Thyroid gland (tissue), 4 donors: ENCODE measurements around the gene INO80E. TPM values are rescaled to one million over a fixed set of nuclear protein-coding genes. Genes with fewer than 3 reads are reported as not detected.
A peak's percentile ranks its signal among the peaks of the same experiment; 100 is the strongest.

Experiments
- DNase-seq, 2 donors: peaks; one replicate each; pipeline ENCODE4 v3.0.0-alpha.2; 2019
- H3K27ac ChIP-seq, 3 donors: fragments of 200-600 bp; sonication (generic); 1 replicate in 2 of 3; 2 replicates in 1 of 3; pipeline ENCODE4 v1.5.1; 2016 to 2019; ENCODE audit warnings: mild to moderate bottlenecking in 1 of 3, moderate library complexity in 1 of 3
- H3K27me3 ChIP-seq: fragments of 200-600 bp; sonication (generic); one replicate; pipeline ENCODE4 v1.5.1; 2019
- H3K36me3 ChIP-seq, 2 donors: fragments of 200-600 bp; sonication (generic); one replicate each; pipeline ENCODE4 v1.5.1; 2016 to 2019
- H3K4me1 ChIP-seq, 2 donors: fragments of 200-600 bp; sonication (generic); one replicate each; pipeline ENCODE4 v1.5.1; 2017 to 2019
- H3K4me3 ChIP-seq, 3 donors: fragments of 200-600 bp; sonication (generic); replicated peaks in 1 of 3; 1 replicate in 2 of 3; 2 replicates in 1 of 3; pipeline ENCODE4 v1.5.1; 2016; ENCODE audit warnings: mild to moderate bottlenecking in 1 of 3
- H3K9me3 ChIP-seq: fragments of 200-600 bp; sonication (generic); one replicate; pipeline ENCODE4 v1.5.1; 2017
- POLR2A ChIP-seq, 2 donors: fragments of 450-650 bp; IDR thresholded peaks; one replicate each; pipeline ENCODE4 v1.6.1; 2017; ENCODE audit warnings: antibody characterized with exemption in 2 of 2, mild to moderate bottlenecking in 2 of 2, moderate library complexity in 1 of 2
- WGBS, 2 donors: methylation state at CpG; one replicate each; pipeline ENCODE4 v1.1.5; 2017; 5-methylcytosine and 5-hydroxymethylcytosine counted together
- intact Hi-C: fragments of 100-400 bp; cut with DNase I; formaldehyde crosslinking; loops from one replicate; pipeline ENCODE4 v1.15.1; 2023
- total RNA-seq, 4 donors: library from RNA; depleted of rRNA; stranded (reverse); fragments of >200 nt; gene quantifications; one replicate each; pipeline ENCODE4 v1.2.3, GENCODE V29; 2016
- TF ChIP-seq, protein P1 (sequence below), 6 experiments: fragments of 200-600 bp in 3 of 6; fragments of 450-650 bp in 3 of 6; sonication (generic) in 3 of 6; IDR thresholded peaks; one replicate each; pipeline ENCODE4 v1.5.1; 2016 to 2019; ENCODE audit warnings: antibody characterized with exemption in 6 of 6, mild to moderate bottlenecking in 2 of 6, inconsistent platforms in 1 of 6, moderate library complexity in 1 of 6

The INO80E gene
- total RNA-seq, 4 donors from 2014 or later = 45.9 to 165 (median 142) TPM

DNA sequence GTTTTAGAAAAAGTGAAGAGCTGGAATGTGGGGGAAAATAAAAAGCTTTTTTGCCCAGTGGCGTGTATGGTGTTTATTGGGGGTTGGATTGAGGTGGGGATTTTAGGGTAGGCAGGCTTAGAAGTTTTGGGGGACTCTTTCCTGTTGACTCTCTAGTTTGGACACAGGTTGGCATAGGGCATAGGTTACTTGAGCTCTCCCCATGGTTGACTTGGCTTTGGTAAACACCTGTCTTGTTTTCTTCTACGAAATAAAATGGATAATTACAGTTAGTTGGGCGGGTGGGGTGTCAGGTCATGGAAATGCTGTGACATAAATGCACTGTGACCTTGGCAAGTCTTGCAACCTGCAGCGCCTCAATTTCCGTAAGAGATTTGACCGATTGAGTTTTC, 23.1 kb upstream of the INO80E start:
- no peaks in the 10 kb centered on the region for H3K27me3 ChIP-seq
- no peak overlapping the region for H3K4me3 ChIP-seq
- intact Hi-C loops = no loop called here
- H3K36me3 ChIP-seq = peaks cover 7 to 24% of the 10 kb centered on the region in 2 donors
- H3K4me1 ChIP-seq = peaks cover 15 to 33% of the 10 kb centered on the region in 2 donors
- no peak for DNase-seq
- TF ChIP-seq POLR2A (IDR thresholded peaks at IDR 0.05) = no peak
- TF ChIP-seq, protein P1, sequence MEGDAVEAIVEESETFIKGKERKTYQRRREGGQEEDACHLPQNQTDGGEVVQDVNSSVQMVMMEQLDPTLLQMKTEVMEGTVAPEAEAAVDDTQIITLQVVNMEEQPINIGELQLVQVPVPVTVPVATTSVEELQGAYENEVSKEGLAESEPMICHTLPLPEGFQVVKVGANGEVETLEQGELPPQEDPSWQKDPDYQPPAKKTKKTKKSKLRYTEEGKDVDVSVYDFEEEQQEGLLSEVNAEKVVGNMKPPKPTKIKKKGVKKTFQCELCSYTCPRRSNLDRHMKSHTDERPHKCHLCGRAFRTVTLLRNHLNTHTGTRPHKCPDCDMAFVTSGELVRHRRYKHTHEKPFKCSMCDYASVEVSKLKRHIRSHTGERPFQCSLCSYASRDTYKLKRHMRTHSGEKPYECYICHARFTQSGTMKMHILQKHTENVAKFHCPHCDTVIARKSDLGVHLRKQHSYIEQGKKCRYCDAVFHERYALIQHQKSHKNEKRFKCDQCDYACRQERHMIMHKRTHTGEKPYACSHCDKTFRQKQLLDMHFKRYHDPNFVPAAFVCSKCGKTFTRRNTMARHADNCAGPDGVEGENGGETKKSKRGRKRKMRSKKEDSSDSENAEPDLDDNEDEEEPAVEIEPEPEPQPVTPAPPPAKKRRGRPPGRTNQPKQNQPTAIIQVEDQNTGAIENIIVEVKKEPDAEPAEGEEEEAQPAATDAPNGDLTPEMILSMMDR (IDR thresholded peaks at IDR 0.05) = no peak
- H3K27ac ChIP-seq = no peak overlapping the region
- WGBS, 2 donors = 66 to 74% methylated on average over 6 of the region's 6 CpGs
- H3K9me3 ChIP-seq = no peaks in the 10 kb centered on the region

DNA sequence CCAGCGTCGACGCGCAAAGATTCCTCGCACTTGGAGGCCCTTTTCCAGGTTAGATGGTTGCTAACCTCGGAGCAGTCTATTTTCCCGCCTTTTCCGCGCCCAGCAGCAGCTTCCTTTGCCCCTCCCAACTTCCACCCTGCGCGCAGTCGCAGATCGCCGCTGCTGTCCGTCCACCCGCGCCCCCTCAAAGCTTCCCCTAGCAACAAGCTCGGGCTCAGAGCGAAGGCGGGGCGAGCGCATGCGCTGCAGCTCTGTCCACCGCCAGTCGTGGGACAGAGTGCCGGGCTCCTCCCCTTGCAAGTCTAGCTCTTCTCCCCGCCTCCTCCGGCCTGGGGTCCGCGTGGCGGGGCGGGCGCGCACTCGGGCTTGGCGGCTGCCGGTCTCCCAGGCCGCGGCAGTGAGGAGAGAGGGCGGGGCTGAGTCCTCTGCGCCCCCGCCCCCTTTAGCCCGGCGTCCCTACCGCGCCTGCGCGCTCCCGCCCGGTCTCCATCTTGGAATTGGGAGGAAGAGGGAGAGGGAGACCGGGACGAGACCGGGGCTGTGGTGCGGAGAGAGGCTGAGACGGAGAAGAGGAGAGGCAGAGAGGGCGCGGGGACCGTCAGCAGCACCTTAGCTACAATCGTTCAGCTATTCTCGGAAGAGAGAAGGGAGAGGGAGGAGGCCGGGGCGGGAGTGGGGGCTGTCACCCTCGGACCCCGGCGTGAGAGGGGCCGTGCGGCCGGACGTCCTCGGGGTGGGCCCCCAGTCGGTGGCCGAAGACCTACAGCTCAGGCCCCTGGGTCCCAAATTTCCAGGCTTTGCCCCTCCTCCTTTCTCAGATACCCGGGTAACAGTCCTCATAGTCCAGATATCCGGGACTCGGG, 22.4 kb upstream of the INO80E start, which contains the start of gene TAOK2:
TSS of gene TAOK2 (plus strand) at position 485 of the 863 bp plus-strand sequence. CDS start 3,905 bp downstream, outside the sequence.
- intact Hi-C loops = no loop called here
- Histone ChIP-seq H3K4me1 (peaks cover 15 to 33% of the 10 kb centered on the region in 2 donors), H3K27me3 (no peaks in the 10 kb centered on the region), H3K36me3 (peaks cover 10 to 24% of the 10 kb centered on the region in 2 donors), H3K27ac (peak within 1 kb of the TSS; percentile 58 to 85 (median 75)), H3K4me3 (peak within 1 kb of the TSS; percentile 24 to 94 (median 66)), H3K9me3 (no peaks in the 10 kb centered on the region)
- WGBS, 2 donors = 2 to 5% methylated on average over 37 to 60 of the region's 75 CpGs
- TF ChIP-seq, protein P1 (IDR thresholded peaks at IDR 0.05) = no peak
- peak in 1 of 2 donors; percentile 87 for TF ChIP-seq POLR2A (IDR thresholded peaks at IDR 0.05)
- DNase-seq = peak; percentile 99

GRCh38 chr16:29974291-29975133, 21.5 kb upstream of the INO80E start:
- H3K36me3 ChIP-seq = peaks cover 19 to 26% of the 10 kb centered on the region in 2 donors
- peak; percentile 8 to 22 for DNase-seq

DNA sequence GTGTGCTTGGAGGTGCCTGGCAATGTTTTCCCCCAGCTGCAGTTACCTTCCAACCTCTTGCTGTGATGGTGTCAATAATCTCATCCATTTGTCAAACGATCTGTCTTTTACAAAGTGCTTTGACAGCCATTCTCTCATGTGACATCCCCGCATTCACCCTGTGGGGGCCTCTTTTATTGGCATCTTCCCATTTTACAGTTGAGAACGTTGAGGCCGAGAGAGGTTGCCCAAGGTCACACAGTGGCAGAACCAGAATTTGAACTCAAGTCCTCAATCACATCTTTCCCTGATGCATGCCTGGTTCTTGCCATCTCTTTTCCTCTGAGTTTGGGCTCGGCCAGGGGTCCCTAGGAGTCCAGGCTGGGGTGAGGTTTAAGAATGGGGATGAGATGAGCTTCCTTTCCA, 20.9 kb upstream of the INO80E start:
- intact Hi-C loops = no loop called here
- DNase-seq = no peak
- no peaks in the 10 kb centered on the region for H3K9me3 ChIP-seq
- no peak for TF ChIP-seq POLR2A (IDR thresholded peaks at IDR 0.05)
- TF ChIP-seq, protein P1 (IDR thresholded peaks at IDR 0.05) = no peak
- no peaks in the 10 kb centered on the region for H3K27me3 ChIP-seq
- peak overlapping the region; percentile 24 to 94 (median 66) for H3K4me3 ChIP-seq
- peak overlapping the region in 2 of 3 donors; percentile 8 to 75 for H3K27ac ChIP-seq
- H3K4me1 ChIP-seq = peaks cover 15 to 33% of the 10 kb centered on the region in 2 donors
- WGBS, 2 donors = 63 to 73% methylated on average over 5 of the region's 5 CpGs
- H3K36me3 ChIP-seq = peaks cover 24 to 31% of the 10 kb centered on the region in 2 donors

More at GRCh38 chr16:29974291-29975133, 21.5 kb upstream of the INO80E start:
- Histone ChIP-seq H3K4me1 (peaks cover 15 to 33% of the 10 kb centered on the region in 2 donors), H3K9me3 (no peaks in the 10 kb centered on the region), H3K4me3 (peak overlapping the region; percentile 24 to 94 (median 66)), H3K27me3 (no peaks in the 10 kb centered on the region), H3K27ac (peak overlapping the region; percentile 58 to 85 (median 75))
- TF ChIP-seq POLR2A (IDR thresholded peaks at IDR 0.05) = no peak
- TF ChIP-seq, protein P1 (IDR thresholded peaks at IDR 0.05) = no peak
- WGBS, 2 donors = 2 to 3% methylated on average over 21 to 23 of the region's 31 CpGs
- intact Hi-C loops = no loop called here
